ENCODE measurements around the gene LCN15.
A peak's percentile ranks its signal among the peaks of the same experiment; 100 is the strongest.
"Not testable (repeated sequence)": the region's sequence is repeated elsewhere in the genome, so short reads cannot be mapped to it uniquely, and the experiment has no call there.

The LCN15 gene

GRCh38 chr9:136793086-136793946 is 29.0 kb upstream of the LCN15 start:
- no peak for DNase-seq

- no peak for DNase-seq
Measured at GRCh38 chr9:136792321-136793085, 28.2 kb upstream of the LCN15 start.

GRCh38 chr9:136791516-136792276 is 27.4 kb upstream of the LCN15 start:
- DNase-seq = peak; percentile 68 to 74

- DNase-seq = peak; percentile 100
Measured at GRCh38 chr9:136790640-136791515, 26.6 kb upstream of the LCN15 start, which contains the start of gene TMEM141. Gene TMEM141 (plus strand): TSS chr9:136791344. CDS start chr9:136791371, 27 bp downstream.

- DNase-seq = no peak
Measured at GRCh38 chr9:136789523-136789937, 25.2 kb upstream of the LCN15 start.

- not testable (repeated sequence) for DNase-seq
Measured at GRCh38 chr9:136788644-136789522, 24.6 kb upstream of the LCN15 start.

GRCh38 chr9:136787690-136788400 is 23.5 kb upstream of the LCN15 start:
- DNase-seq = peak; percentile 70 to 79

GRCh38 chr9:136786983-136787382 is 22.7 kb upstream of the LCN15 start:
- not testable (repeated sequence) for DNase-seq

GRCh38 chr9:136786451-136786850 is 22.1 kb upstream of the LCN15 start:
- DNase-seq = no peak

GRCh38 chr9:136785565-136786355 is 21.4 kb upstream of the LCN15 start:
- DNase-seq = not testable (repeated sequence)

- no peak for DNase-seq
Measured at GRCh38 chr9:136784997-136785361, 20.7 kb upstream of the LCN15 start.

- no peak for DNase-seq
Measured at GRCh38 chr9:136784249-136784996, 20.1 kb upstream of the LCN15 start.

GRCh38 chr9:136782452-136782851 is 18.1 kb upstream of the LCN15 start:
- DNase-seq = no peak

- no peak for DNase-seq
Measured at GRCh38 chr9:136779808-136780207, 15.5 kb upstream of the LCN15 start.

- DNase-seq = no peak
Measured at GRCh38 chr9:136777359-136777758, 13.0 kb upstream of the LCN15 start.

- no peak for DNase-seq
Measured at GRCh38 chr9:136776947-136777346, 12.6 kb upstream of the LCN15 start.

- DNase-seq = no peak
Measured at GRCh38 chr9:136775191-136775590, 10.9 kb upstream of the LCN15 start.

- DNase-seq = no peak
Measured at GRCh38 chr9:136774416-136775045, 10.2 kb upstream of the LCN15 start.

Data from activated CD4-positive, alpha-beta T cell treated with anti-CD3 and anti-CD28 coated beads, Interleukin-2, amount 50 U/mL, for 48 hours (primary cell).